NCI-H1092 treated with DMSO at 0.1 percent for 48 hours (cell line): ENCODE data around the gene THEM4.

Experiments used
- DNase-seq: peaks from one replicate; lab custom pipeline; 2025; lab: John Stamatoyannopoulos, UW

THEM4 gene

DNA sequence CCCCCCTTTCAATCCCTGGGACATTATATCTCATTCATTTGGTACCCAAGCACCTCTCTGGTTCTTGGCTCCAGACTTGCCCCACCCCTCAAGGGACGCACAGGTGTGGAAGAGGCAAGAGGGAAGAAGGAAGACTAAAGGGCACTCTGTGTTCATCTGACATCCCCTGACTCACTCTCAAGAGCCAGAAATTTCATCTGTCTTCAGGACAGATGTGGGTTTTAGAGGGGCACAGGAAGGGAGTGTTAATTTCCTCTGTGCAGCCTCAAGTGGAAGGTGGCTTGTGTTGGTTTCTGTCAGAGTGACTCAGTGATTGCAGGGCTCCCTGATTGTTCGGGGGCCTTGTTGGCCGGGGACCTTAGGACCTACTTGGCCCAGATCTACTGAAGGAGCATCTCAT, 72.1 kb downstream of the THEM4 start:
- no peak for DNase-seq

DNA sequence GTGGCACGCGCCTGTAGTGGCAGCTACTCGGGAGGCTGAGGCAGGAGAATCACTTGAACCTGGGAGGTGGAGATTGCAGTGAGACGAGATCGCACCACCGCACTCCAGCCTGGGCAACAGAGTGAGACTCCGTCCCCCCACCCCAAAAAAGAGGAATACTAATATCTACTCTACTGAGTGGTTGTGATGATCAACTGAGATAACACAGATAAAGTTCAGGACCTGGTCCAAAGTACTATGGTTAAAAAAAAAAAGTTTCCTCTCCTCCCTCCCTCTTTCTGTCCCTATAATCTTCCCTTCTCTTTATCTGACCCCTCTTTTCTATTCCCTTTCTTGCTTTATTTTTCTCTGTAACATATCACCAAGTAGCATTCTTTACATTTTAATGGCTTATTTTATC, 73.7 kb downstream of the THEM4 start:
- no peak for DNase-seq

DNA sequence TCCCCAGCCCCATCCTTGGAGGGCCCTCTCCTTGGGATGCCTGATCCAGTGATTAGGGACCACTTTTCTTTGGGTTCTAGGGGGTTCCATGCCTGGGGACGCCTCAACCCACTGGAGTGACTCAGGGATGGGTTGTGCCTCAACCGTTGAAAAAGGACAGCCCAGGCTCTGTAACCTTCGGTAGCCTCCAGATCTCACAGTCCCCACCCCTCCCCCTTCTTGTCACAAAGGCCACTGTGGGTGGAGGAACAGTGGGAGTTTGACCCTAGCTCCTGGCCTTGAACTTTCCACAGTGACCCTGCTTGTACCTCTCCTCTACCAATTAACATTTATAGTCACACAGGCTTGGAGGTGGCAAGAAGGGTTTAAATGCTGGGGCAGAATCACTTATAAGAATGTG, 75.1 kb downstream of the THEM4 start:
- DNase-seq = no peak

DNA sequence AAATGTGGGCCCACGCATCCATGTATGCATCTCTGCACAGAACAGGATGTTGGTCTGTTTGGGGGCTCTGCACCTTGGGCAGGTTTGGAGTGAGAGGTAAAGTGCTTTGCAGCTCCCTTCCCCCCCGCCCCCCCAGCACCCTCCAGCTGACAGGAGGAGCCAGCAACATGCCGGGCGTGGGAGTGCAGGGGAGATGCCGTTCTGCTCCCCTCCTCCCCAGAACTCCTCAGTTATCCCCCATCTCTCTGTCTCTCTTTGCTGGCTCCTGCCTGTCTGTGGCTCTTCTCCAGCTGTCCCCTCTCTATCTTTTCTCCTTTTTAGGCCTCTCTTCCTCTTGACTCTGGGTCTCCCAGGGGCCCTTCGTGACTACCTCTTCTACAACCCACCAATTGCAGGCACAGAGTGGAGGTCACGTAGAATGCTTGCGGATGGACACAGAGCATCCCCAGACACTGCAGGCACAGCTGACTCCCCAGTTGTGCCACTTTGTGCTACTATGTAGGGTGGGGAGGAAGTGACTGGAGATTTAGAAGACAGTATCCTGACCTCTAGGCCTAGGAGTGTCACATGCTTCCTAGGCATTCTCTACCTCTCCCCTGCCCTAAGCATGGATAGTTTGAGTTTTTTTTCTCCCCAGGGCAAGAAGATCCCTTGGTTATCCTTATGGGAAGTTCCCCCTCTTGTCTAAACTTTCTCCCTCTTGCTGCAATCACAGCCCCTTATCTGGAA, 76.0 kb downstream of the THEM4 start:
- DNase-seq = no peak

DNA sequence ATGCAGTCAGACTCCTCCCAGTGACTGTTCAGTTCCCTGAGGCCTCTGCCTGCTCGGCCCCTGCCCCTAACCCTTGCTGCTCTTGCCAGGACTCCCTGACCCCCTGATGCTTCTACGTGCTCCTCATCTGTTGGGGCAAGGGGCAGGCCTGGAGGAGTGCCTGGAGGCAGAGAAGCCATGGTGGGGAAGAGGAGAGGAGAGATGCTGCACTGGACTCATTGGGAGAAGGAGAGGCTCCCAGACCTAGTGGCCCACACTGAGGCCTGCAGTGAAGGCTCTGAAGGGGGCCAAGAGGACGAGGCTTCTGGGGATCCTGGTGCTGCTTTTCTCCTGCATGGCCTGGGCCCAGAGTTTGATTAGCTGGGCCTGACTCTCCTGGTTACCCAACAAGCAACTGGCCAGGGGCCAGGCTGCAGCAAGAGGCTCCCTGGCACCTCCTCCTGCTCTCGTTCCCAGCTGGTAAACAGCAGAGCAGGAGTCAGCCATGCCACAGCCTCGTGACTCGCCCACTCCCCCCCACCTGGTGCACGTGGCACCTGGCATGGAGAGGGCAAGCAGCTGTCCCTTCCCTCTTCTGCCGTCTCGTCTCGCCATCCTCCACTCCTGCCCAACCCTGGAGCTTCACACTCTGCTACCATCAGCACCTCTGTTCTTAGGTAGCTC, 76.9 kb downstream of the THEM4 start:
- peak; percentile 91 for DNase-seq

DNA sequence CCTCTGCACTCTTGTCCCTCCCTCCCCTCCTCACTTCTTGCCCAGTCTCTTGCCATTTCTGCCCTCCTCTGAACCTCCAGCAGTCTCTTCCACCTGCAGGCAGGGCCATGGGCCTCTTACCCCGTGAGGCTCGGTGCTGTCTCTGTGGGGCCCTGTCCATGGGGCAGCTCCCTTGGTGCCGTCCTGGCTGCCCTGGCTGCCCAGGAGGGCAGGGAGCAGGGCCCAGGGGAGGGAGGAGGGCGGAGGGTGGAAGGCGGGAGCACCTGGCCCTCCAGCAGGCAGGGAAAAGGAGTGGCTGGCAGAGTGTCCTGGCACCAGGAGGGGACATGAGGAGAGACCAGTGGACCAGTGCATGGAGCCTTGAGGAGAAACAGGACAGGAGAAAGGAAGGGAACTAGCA, 77.7 kb downstream of the THEM4 start, which contains the start of gene RORC:
Gene RORC (minus strand): TSS at position 198 of the 400 bp plus-strand sequence. CDS start 38 bp downstream, at position 160.
- DNase-seq = peak; percentile 41

DNA sequence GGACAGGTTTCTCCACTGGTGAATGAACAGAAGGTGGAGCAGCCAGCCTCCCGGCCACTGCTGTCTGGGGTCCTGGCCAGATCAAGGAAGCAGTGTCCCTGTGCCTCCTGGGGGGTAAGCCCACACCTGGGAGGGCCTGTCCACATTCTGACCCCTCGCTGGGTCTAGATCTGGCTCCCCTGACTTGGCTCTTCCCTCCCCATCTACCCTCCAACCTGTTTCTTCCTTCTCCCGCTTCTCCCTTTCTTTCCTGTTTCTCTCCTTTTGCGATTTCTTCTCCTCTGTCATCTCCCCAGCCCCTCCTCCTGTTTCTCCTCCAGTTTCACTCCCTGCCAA, 78.1 kb downstream of the THEM4 start:
- DNase-seq = no peak

DNA sequence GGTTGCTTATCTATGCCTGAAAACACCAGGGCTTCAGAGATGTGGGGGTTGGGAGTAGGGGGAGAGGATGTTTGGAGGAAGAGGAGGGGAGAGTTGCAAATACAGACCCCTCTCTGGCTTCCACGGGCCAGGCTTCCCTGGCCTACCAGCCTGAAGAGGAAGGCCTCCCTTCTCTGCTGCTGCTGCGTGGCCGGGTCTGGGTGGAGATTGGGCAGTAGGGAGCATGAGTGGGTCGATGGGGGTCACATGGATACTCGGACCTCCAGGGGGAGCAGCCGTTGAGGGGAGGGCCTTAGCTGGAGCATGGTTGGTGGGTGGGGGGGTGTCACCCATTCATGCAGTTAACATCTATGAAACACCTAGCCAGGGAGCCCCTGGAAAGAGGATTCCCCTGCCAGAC, 79.3 kb downstream of the THEM4 start:
- no peak for DNase-seq

DNA sequence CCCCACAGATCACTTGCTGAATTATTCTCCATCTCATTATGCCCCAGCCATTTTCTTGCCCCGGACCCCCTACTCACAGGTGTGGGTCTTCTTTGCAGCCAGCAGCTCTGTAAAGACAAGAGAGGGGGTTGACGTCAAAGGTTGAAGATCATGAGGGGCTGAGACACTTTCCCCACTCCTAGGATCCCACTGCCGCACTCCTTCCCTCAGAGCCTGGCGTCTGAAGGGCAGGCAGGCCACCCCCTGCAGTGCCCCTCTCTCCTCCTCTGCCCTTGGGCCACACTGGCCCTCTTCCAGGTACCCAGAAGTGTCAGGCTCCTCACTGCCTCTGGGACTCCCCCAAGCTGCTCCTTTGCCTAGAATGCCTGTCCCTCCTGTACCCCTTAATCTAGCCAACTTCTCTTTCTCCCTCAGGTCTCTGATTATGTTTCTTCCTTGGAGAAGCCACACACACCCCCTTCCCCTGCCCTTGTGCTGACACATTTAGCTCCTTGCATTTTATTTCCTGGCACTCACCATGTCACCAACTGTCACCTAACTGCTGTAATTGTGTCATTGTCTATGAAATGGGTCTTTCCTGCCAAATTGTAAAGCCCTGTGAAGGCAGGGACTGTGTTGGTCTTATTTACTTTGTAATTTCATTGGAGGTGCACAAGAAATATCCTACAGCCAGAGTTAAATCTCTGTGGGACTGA, 79.8 kb downstream of the THEM4 start:
- DNase-seq = no peak

DNA sequence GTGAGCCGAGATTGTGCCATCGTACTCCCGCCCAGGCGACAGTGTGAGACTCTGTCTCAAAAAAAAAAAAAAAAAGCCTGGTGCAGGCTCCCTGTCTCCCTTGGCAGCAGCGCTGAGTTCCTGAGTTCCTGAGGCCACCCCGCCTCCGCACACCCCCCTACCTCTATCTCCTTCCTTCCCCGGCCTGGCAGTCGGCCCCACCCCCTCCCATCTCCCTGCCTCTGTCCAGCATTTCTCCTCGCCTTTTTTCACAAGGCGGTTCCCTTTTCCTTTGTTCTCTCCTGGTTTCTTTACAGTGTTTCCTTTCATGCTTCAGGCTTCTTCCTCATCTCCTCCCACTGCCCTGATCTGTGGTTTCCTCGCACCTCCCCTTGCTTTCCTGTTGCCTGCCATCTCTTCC, 80.4 kb downstream of the THEM4 start:
- DNase-seq = no peak

DNA sequence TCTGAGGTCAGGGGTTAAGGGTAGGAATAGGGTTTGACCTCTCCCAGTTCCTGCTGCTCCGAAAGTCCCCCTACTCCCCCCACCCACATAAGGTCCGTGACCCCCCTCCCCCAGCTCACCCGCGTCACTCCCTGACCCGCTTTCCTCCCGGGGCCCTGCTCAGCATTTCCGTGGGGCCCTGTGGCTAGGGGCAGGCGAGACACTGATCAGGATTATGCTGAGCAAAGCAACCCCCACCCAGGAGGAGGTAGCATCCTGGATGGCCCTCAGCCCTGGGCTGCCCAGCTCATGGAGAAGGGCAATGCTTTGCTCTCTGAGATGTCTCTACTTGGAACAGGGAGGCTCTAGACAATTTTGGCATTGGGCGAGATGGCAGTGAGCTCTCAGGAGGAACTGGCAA, 81.5 kb downstream of the THEM4 start:
- DNase-seq = no peak

DNA sequence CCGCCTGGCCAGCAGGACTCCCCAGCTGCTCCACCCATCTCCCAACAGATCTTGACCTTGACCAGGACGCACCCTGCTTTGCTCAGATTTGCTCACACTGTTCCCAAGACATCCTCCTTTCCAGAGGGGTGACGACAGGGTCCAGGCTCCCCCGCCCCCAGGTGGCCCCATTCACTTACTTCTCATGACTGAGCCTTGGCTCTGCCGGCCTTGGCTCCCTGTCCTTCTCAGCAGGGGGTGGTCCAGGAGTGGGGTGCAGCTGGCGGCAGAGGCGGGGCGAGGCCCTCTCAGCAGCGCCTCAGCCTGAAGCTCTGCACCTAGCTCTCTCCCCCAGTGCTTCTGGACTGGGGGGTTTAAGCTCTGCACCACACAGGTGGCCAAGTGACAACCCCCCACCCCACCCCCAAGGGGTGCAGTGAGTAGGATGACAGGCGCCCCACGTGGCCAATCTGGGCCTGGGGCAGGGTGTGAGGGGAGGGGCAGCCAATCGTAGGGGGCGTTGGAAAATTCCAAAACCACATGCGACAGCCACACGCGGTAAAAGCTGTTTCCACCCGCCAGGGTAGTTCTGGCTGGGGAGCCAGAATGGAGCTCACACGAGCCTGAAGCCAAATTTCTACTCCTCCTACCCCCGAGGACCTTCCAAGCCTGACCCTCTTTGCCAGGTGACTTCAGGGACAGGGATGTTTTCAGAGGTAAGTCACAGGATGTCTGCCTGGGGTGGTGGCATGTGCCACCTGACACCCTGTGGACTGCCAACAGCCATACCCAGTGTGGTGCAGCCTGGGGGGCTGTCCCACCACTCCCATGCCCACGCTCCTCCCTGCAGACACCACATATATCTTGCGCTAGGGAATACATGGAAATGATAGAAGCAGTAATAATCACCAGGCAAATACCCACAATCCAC, 83.3 kb downstream of the THEM4 start:
- DNase-seq = no peak

DNA sequence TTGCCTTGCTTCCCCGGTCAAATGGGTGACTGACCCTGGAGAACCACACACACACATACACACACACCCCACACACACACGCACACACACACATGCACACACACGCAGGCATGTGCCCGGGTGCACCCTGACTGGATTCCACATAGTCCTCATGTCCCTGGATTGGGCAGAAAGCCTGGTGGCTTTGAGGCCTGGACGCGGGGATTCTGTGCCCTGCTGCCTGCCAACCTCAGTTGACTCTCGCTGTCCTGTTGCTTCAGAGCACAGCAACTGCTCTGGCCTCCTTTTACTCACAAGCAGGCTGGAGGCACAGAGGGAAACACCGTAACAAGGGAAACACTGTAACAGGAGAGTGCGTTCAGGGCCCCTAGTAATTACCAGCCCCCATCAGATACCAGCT, 84.1 kb downstream of the THEM4 start:
- DNase-seq = no peak
